ENCODE data around the gene CNTNAP2. TPM values are rescaled to one million over a fixed set of nuclear protein-coding genes. Genes with fewer than 3 reads are reported as not detected.

CNTNAP2 gene
- total RNA-seq, 1 donor from 2014 or later: 2.2 TPM

GRCh38 chr7:147885869-147886268, 1769.3 kb downstream of the CNTNAP2 start:
- DNase-seq (ENCODE audit: extremely low spot score in 2 of 2): no peak
- H3K9me3 ChIP-seq: no peaks in the 10 kb centered on the region
- no peaks in the 10 kb centered on the region for H3K27me3 ChIP-seq
- no peaks in the 10 kb centered on the region for H3K36me3 ChIP-seq
- no peak overlapping the region for H3K27ac ChIP-seq
- H3K4me3 ChIP-seq: no peak overlapping the region
- no peak for TF ChIP-seq CTCF (IDR thresholded peaks at IDR 0.05)
- TF ChIP-seq POLR2AphosphoS5 (IDR thresholded peaks at IDR 0.05; ENCODE audit: insufficient read depth in 1 of 2, low read depth in 1 of 2): no peak
- intact Hi-C loops (cut with DNase I): no loop called here
- no peaks in the 10 kb centered on the region for H3K4me1 ChIP-seq

GRCh38 chr7:147894271-147894670, 1777.7 kb downstream of the CNTNAP2 start:
- Histone ChIP-seq H3K36me3 (no peaks in the 10 kb centered on the region), H3K4me1 (no peaks in the 10 kb centered on the region), H3K9me3 (no peaks in the 10 kb centered on the region), H3K27me3 (no peaks in the 10 kb centered on the region), H3K27ac (no peak overlapping the region), H3K4me3 (no peak overlapping the region)
- TF ChIP-seq POLR2A (IDR thresholded peaks at IDR 0.05) (no peak), CTCF (IDR thresholded peaks at IDR 0.05) (no peak), POLR2AphosphoS5 (IDR thresholded peaks at IDR 0.05; ENCODE audit: insufficient read depth in 1 of 2, low read depth in 1 of 2) (no peak)
- intact Hi-C loops (cut with DNase I): no loop called here
- no peak for DNase-seq (ENCODE audit: extremely low spot score in 2 of 2)

GRCh38 chr7:147896121-147896520, 1779.5 kb downstream of the CNTNAP2 start:
- H3K27me3 ChIP-seq: no peaks in the 10 kb centered on the region
- H3K36me3 ChIP-seq: no peaks in the 10 kb centered on the region
- H3K4me3 ChIP-seq: no peak overlapping the region
- H3K27ac ChIP-seq: no peak overlapping the region
- intact Hi-C loops (cut with DNase I): no loop called here
- DNase-seq (ENCODE audit: extremely low spot score in 2 of 2): no peak
- TF ChIP-seq POLR2A (IDR thresholded peaks at IDR 0.05) (no peak), CTCF (IDR thresholded peaks at IDR 0.05) (no peak), POLR2AphosphoS5 (IDR thresholded peaks at IDR 0.05; ENCODE audit: insufficient read depth in 1 of 2, low read depth in 1 of 2) (no peak)
- no peaks in the 10 kb centered on the region for H3K4me1 ChIP-seq
- no peaks in the 10 kb centered on the region for H3K9me3 ChIP-seq

GRCh38 chr7:147903536-147904218, 1787.1 kb downstream of the CNTNAP2 start:
- Histone ChIP-seq H3K27me3 (no peaks in the 10 kb centered on the region), H3K9me3 (no peaks in the 10 kb centered on the region), H3K4me1 (no peaks in the 10 kb centered on the region), H3K4me3 (no peak overlapping the region), H3K36me3 (no peaks in the 10 kb centered on the region), H3K27ac (no peak overlapping the region)
- intact Hi-C loops (cut with DNase I): no loop called here
- no peak for DNase-seq (ENCODE audit: extremely low spot score in 2 of 2)
- no peak for TF ChIP-seq POLR2A (IDR thresholded peaks at IDR 0.05)

GRCh38 chr7:147904219-147904576, 1787.6 kb downstream of the CNTNAP2 start:
- Histone ChIP-seq H3K27me3 (no peaks in the 10 kb centered on the region), H3K4me1 (no peaks in the 10 kb centered on the region), H3K36me3 (no peaks in the 10 kb centered on the region), H3K4me3 (no peak overlapping the region), H3K27ac (no peak overlapping the region), H3K9me3 (no peaks in the 10 kb centered on the region)
- no peak for TF ChIP-seq CTCF (IDR thresholded peaks at IDR 0.05)
- TF ChIP-seq POLR2AphosphoS5 (IDR thresholded peaks at IDR 0.05; ENCODE audit: insufficient read depth in 1 of 2, low read depth in 1 of 2): no peak
- TF ChIP-seq POLR2A (IDR thresholded peaks at IDR 0.05): no peak
- no peak for DNase-seq (ENCODE audit: extremely low spot score in 2 of 2)
- intact Hi-C loops (cut with DNase I): no loop called here
